ENCODE data around the gene OXA1L.
"Not testable (repeated sequence)": the region's sequence is repeated elsewhere in the genome, so short reads cannot be mapped to it uniquely, and the experiment has no call there.

The OXA1L gene

GRCh38 chr14:22766457-22767322 lies at the start of gene OXA1L:
Gene OXA1L, plus strand, starts transcription at chr14:22766688. Its CDS starts 14 bp downstream, at chr14:22766702.
- DNase-seq (ENCODE audit: low read depth in 3 of 3): peak; percentile 70 to 93 (median 87)

GRCh38 chr14:22718091-22718490 lies 48.4 kb upstream of the OXA1L start:
- DNase-seq (ENCODE audit: low read depth in 3 of 3): no peak

- no peak for DNase-seq (ENCODE audit: low read depth in 3 of 3)
Observed at GRCh38 chr14:22721213-22721612, 45.3 kb upstream of the OXA1L start.

GRCh38 chr14:22723815-22724214 lies 42.7 kb upstream of the OXA1L start:
- DNase-seq (ENCODE audit: low read depth in 3 of 3): no peak

GRCh38 chr14:22724847-22725246 lies 41.6 kb upstream of the OXA1L start:
- DNase-seq (ENCODE audit: low read depth in 3 of 3): not testable (repeated sequence)

- not testable (repeated sequence) for DNase-seq (ENCODE audit: low read depth in 3 of 3)
Observed at GRCh38 chr14:22725374-22725773, 41.1 kb upstream of the OXA1L start.

- no peak for DNase-seq (ENCODE audit: low read depth in 3 of 3)
Observed at GRCh38 chr14:22726012-22726411, 40.5 kb upstream of the OXA1L start.

- not testable (repeated sequence) for DNase-seq (ENCODE audit: low read depth in 3 of 3)
Observed at GRCh38 chr14:22732062-22732461, 34.4 kb upstream of the OXA1L start.

GRCh38 chr14:22733829-22734228 lies 32.7 kb upstream of the OXA1L start:
- no peak for DNase-seq (ENCODE audit: low read depth in 3 of 3)

- no peak for DNase-seq (ENCODE audit: low read depth in 3 of 3)
Observed at GRCh38 chr14:22735096-22735495, 31.4 kb upstream of the OXA1L start.

GRCh38 chr14:22736384-22736783 lies 30.1 kb upstream of the OXA1L start:
- DNase-seq (ENCODE audit: low read depth in 3 of 3): not testable (repeated sequence)

GRCh38 chr14:22737052-22737451 lies 29.4 kb upstream of the OXA1L start:
- DNase-seq (ENCODE audit: low read depth in 3 of 3): no peak

GRCh38 chr14:22739423-22739822 lies 27.1 kb upstream of the OXA1L start:
- DNase-seq (ENCODE audit: low read depth in 3 of 3): no peak

- DNase-seq (ENCODE audit: low read depth in 3 of 3): no peak
Observed at GRCh38 chr14:22740020-22740419, 26.5 kb upstream of the OXA1L start.

GRCh38 chr14:22747769-22748168 lies 18.7 kb upstream of the OXA1L start:
- DNase-seq (ENCODE audit: low read depth in 3 of 3): no peak

GRCh38 chr14:22748206-22748605 lies 18.3 kb upstream of the OXA1L start:
- no peak for DNase-seq (ENCODE audit: low read depth in 3 of 3)

GRCh38 chr14:22748631-22749068 lies 17.8 kb upstream of the OXA1L start:
- DNase-seq (ENCODE audit: low read depth in 3 of 3): no peak

- DNase-seq (ENCODE audit: low read depth in 3 of 3): no peak
Observed at GRCh38 chr14:22752422-22752821, 14.1 kb upstream of the OXA1L start.

- no peak for DNase-seq (ENCODE audit: low read depth in 3 of 3)
Observed at GRCh38 chr14:22753586-22753985, 12.9 kb upstream of the OXA1L start.

- not testable (repeated sequence) for DNase-seq (ENCODE audit: low read depth in 3 of 3)
Observed at GRCh38 chr14:22757972-22758650, 8.4 kb upstream of the OXA1L start.

GRCh38 chr14:22761734-22762133 lies 4.8 kb upstream of the OXA1L start:
- no peak for DNase-seq (ENCODE audit: low read depth in 3 of 3)

- DNase-seq (ENCODE audit: low read depth in 3 of 3): no peak
Observed at GRCh38 chr14:22764382-22764781, 2.1 kb upstream of the OXA1L start.

- no peak for DNase-seq (ENCODE audit: low read depth in 3 of 3)
Observed at GRCh38 chr14:22767323-22767589, 768 bp downstream of the OXA1L start.
